ENCODE results near the gene FASTK.
"Not testable (repeated sequence)": the region's sequence is repeated elsewhere in the genome, so short reads cannot be mapped to it uniquely, and the experiment has no call there.

FASTK gene

DNA sequence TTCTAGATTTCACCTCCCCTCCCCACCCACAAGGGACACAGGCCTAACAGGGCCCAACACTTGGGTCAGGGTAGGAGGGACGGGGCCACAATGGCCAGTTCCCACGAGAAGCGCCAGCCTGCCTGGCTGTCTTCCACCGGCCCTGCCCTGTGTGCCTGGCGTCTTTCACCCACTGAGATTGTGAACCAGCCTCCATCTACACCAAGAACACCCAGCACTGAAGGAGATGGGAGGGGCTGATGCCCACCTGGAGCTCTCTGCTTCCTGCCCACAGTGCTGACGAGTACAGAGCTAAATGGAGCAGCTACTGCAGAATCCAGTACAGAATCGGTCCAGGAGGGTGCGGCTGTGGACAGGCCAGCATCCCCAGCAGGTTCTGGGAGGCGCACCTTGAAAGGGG is 34.6 kb downstream of the FASTK start:
- no peak for DNase-seq

DNA sequence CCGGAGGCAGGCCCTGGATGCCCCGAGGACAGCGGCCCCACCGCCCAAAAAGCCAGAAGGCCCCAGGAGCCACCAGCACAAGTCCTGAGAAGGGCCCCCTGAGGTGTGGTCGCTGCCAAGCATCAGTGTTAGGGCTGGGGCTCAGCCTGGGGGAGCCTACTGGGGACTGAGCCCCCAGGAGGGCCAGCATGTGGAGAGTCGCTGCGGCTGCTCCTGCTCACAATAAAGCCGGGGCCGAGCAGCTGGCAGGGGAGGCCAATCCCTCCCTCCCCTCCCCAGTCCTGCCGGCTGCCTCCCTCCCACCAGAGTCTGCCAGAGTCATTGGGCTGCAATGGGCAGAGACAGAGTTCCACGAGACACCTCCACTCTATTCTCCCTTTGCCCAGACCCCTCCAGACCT is 35.3 kb downstream of the FASTK start:
- DNase-seq: no peak

DNA sequence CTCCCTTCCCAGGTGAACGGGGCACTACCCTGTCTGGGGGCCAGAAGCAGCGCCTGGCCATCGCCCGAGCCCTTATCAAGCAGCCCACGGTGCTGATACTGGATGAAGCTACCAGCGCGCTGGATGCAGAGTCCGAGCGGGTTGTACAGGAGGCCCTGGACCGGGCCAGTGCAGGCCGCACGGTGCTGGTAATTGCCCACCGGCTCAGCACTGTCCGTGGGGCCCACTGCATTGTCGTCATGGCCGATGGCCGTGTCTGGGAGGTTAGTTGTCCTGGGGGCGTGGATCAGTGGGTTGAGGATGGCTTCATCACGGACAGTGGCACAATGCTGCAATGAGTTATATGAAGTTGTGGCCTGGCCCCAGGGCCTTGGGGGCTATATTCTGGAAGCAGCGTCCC is 36.6 kb downstream of the FASTK start:
- no peak for DNase-seq

GRCh38 chr7:151043449-151043848 is 37.2 kb downstream of the FASTK start:
- DNase-seq: not testable (repeated sequence)

- DNase-seq: no peak
Measured at GRCh38 chr7:151040616-151041375, 39.8 kb downstream of the FASTK start.

- DNase-seq: no peak
Measured at GRCh38 chr7:151039850-151040548, 40.6 kb downstream of the FASTK start.

- no peak for DNase-seq
Measured at GRCh38 chr7:151038951-151039849, 41.4 kb downstream of the FASTK start.

- DNase-seq: no peak
Measured at GRCh38 chr7:151035902-151036301, 44.7 kb downstream of the FASTK start.

DNA sequence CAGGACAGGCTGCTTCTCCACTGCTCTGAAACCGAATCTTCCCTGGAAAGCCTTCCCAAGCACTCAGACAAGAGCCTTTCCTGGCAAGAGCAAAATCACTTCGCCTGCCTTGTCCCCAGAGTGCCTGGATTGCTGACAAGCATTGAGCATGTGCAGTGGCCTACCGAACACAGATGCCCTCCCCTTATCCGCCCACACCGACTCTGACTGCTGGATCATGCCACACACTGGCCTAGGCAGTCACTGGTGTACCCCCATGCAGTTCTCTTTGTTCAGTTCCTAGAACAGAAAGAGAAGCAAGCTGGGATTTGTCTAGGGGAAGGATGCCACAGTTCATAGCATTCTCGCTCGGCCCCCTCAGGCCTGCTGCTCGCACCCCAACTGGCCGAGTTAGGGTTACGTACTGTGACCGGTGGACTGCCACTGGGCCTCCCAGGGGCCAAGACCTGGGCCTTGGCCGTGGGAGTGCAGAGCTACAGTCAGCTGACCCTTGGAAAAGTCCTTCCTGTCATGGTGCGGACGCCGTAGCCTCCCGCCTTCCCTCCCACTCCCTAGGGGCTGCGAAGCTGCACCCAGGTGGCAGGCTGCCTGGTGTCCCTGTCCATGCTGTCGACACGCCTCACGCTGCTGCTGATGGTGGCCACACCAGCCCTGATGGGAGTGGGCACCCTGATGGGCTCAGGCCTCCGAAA is 45.4 kb downstream of the FASTK start:
- no peak for DNase-seq

- DNase-seq: no peak
Measured at GRCh38 chr7:151034312-151035025, 46.1 kb downstream of the FASTK start.

DNA sequence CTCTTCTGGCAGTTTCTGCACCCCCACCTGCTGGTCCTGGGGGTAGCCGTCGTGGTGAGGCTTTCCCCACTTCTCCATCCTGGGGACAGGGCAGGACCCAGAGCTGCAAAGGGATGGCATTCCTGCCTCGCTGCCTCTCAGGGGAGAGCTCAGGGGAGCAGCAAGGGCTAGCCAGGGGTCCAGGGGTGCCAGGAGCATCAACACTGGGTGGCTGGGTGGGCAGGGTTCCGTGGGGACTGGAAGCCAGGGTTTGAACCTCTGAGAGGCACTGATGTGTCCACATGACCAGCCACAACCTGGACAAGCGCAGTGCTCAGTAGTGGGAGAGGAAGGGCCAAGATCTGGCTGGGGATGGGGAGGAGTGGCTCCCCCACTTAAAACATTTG is 46.8 kb downstream of the FASTK start:
- no peak for DNase-seq

GRCh38 chr7:151032936-151033863 is 47.4 kb downstream of the FASTK start:
- DNase-seq: no peak

GRCh38 chr7:151031011-151031410 is 49.6 kb downstream of the FASTK start:
- DNase-seq: no peak

- no peak for DNase-seq
Measured at GRCh38 chr7:151028948-151029501, 51.6 kb downstream of the FASTK start.

- peak; percentile 96 for DNase-seq
Measured at GRCh38 chr7:151028131-151028947, 52.3 kb downstream of the FASTK start, which contains the start of gene ABCB8. ABCB8 (plus strand) TSS chr7:151028450; CDS start chr7:151028516, 66 bp downstream.

GRCh38 chr7:151027728-151028130 is 52.9 kb downstream of the FASTK start:
- DNase-seq: not testable (repeated sequence)

- DNase-seq: not testable (repeated sequence)
Measured at GRCh38 chr7:151026771-151027727, 53.6 kb downstream of the FASTK start.
